ENCODE results near the gene PAM16. TPM values are rescaled to one million over a fixed set of nuclear protein-coding genes. Genes with fewer than 3 reads are reported as not detected.

Gene PAM16
- total RNA-seq, 1 experiment from 2014 or later, result 80.4 TPM

- DNase-seq, result no peak
- Histone ChIP-seq H4K8ac (replicated peaks; ENCODE audit: insufficient read length, low read depth, low read length) (no peak overlapping the region), H3K23me2 (ENCODE audit: insufficient read length, low read depth, low read length, poor library complexity, severe bottlenecking) (no peaks in the 10 kb centered on the region), H2BK15ac (ENCODE audit: low read depth, low read length) (no peak overlapping the region), H3K27me3 (ENCODE audit: insufficient read depth, low read length) (no peaks in the 10 kb centered on the region), H3K4ac (ENCODE audit: low read depth, low read length) (no peak overlapping the region), H2BK20ac (ENCODE audit: low read depth, low read length, poor library complexity, severe bottlenecking) (no peak overlapping the region), H3K14ac (ENCODE audit: insufficient read depth, low read length) (no peak overlapping the region), H3K9ac (ENCODE audit: extremely low read depth, insufficient read length, low read length) (no peak overlapping the region), H2AFZ (ENCODE audit: low read length) (no peak overlapping the region), H3K4me1 (ENCODE audit: insufficient read depth, low read length) (no peaks in the 10 kb centered on the region), H3K79me1 (ENCODE audit: insufficient read depth, low read depth, low read length, poor library complexity, severe bottlenecking) (no peaks in the 10 kb centered on the region), H4K5ac (ENCODE audit: insufficient read length, low read depth, low read length) (no peak overlapping the region), H3K23ac (ENCODE audit: insufficient read length, low read depth, low read length) (no peak overlapping the region), H2AK5ac (ENCODE audit: insufficient read length, low read length) (no peak overlapping the region), H2BK120ac (ENCODE audit: low read depth, low read length, poor library complexity, severe bottlenecking) (no peak overlapping the region), H3K4me2 (ENCODE audit: insufficient read depth, insufficient read length, low read length) (no peak overlapping the region), H3K27ac (ENCODE audit: insufficient read length, low read depth, low read length) (no peak overlapping the region), H3K9me3 (ENCODE audit: control insufficient read depth, low read depth, low read length) (no peaks in the 10 kb centered on the region), H3K79me2 (ENCODE audit: insufficient read depth, low read length) (no peaks in the 10 kb centered on the region), H4K20me1 (ENCODE audit: control insufficient read depth, insufficient read depth, insufficient read length) (no peaks in the 10 kb centered on the region), H3T11ph (ENCODE audit: low read length) (no peak overlapping the region), H2BK5ac (ENCODE audit: insufficient read length, low read length) (no peak overlapping the region), H3K56ac (ENCODE audit: insufficient read length, low read depth, low read length) (no peak overlapping the region), H2BK12ac (ENCODE audit: insufficient read length, low read depth, low read length) (no peak overlapping the region), H4K91ac (ENCODE audit: insufficient read length, low read depth, low read length) (no peak overlapping the region), H3K18ac (ENCODE audit: insufficient read length, low read depth, low read length) (no peak overlapping the region)
- TF ChIP-seq, protein P1, sequence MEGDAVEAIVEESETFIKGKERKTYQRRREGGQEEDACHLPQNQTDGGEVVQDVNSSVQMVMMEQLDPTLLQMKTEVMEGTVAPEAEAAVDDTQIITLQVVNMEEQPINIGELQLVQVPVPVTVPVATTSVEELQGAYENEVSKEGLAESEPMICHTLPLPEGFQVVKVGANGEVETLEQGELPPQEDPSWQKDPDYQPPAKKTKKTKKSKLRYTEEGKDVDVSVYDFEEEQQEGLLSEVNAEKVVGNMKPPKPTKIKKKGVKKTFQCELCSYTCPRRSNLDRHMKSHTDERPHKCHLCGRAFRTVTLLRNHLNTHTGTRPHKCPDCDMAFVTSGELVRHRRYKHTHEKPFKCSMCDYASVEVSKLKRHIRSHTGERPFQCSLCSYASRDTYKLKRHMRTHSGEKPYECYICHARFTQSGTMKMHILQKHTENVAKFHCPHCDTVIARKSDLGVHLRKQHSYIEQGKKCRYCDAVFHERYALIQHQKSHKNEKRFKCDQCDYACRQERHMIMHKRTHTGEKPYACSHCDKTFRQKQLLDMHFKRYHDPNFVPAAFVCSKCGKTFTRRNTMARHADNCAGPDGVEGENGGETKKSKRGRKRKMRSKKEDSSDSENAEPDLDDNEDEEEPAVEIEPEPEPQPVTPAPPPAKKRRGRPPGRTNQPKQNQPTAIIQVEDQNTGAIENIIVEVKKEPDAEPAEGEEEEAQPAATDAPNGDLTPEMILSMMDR (conservative IDR thresholded peaks at IDR 0.05), result no peak
- H3K4me1 Mint-ChIP-seq, result peaks cover 0 to 3% of the 10 kb centered on the region in 2 experiments; a peak in 1 of 4 replicates
- H3K36me3 Mint-ChIP-seq (ENCODE audit: insufficient read depth in 1 of 3, low read depth in 3 of 3), result peaks cover 2 to 11% (median 5%) of the 10 kb centered on the region in 3 experiments; a peak in 3 of 7 replicates
- H3K4me3 Mint-ChIP-seq, result no peak overlapping the region
- H3K27me3 Mint-ChIP-seq (ENCODE audit: low read depth), result no peaks in the 10 kb centered on the region
- H3K27ac Mint-ChIP-seq, result no peak overlapping the region
- no CpG with 5 or more reads among the region's 9 CpGs for WGBS (ENCODE audit: extremely low coverage, insufficient read length, low lambda C conversion rate)
- H3K9me3 Mint-ChIP-seq, result no peaks in the 10 kb centered on the region
Observed at GRCh38 chr16:4399001-4399730, 48.0 kb upstream of the PAM16 start.
